CD14-positive monocyte (primary cell): ENCODE measurements around the gene PAIP2. TPM values are rescaled to one million over a fixed set of nuclear protein-coding genes. Genes with fewer than 3 reads are reported as not detected.

Experiments used
- DNase-seq, 3 donors: peaks; one replicate each; pipeline ENCODE4 v3.0.0-alpha.2; 2011 to 2022
- H2AFZ ChIP-seq: 2 replicates; pipeline ENCODE4 v1.6.0; 2012; ENCODE audit warnings: mild to moderate bottlenecking, low read depth, low read length, inconsistent platforms; ENCODE audit not compliant: insufficient read depth, poor library complexity, severe bottlenecking
- H3K27ac ChIP-seq, 2 donors: 1 replicate in 1 of 2; 2 replicates in 1 of 2; pipeline ENCODE4 v1.5.1; 2012 to 2013; ENCODE audit warnings: low read length in 2 of 2, control low read depth in 1 of 2, inconsistent platforms in 1 of 2, low read depth in 1 of 2, mild to moderate bottlenecking in 1 of 2
- H3K27me3 ChIP-seq, 2 donors: one replicate each; pipeline versions ENCODE4 v1.6.0 to v1.6.1; 2011 to 2013; ENCODE audit warnings: low read length in 2 of 2; ENCODE audit not compliant: control insufficient read depth in 2 of 2, insufficient read depth in 2 of 2
- H3K36me3 ChIP-seq, 2 donors: replicated peaks in 1 of 2; 1 replicate in 1 of 2; 2 replicates in 1 of 2; pipeline versions ENCODE4 v1.5.1 to v1.6.1; 2012 to 2013; ENCODE audit warnings: low read length in 2 of 2, control low read depth in 1 of 2, inconsistent platforms in 1 of 2, mild to moderate bottlenecking in 1 of 2; ENCODE audit not compliant: insufficient read depth in 2 of 2, control insufficient read depth in 1 of 2
- H3K4me1 ChIP-seq, 2 donors: 1 replicate in 1 of 2; 2 replicates in 1 of 2; pipeline versions ENCODE4 v1.5.1 to v1.6.1; 2012 to 2013; ENCODE audit warnings: low read length in 2 of 2, control low read depth in 1 of 2, inconsistent platforms in 1 of 2, mild to moderate bottlenecking in 1 of 2, moderate library complexity in 1 of 2; ENCODE audit not compliant: insufficient read depth in 2 of 2, control insufficient read depth in 1 of 2
- H3K4me2 ChIP-seq: replicated peaks from 2 replicates; pipeline ENCODE3; 2012; ENCODE audit warnings: low read length, moderate library complexity, mild to moderate bottlenecking; ENCODE audit not compliant: poor library complexity, severe bottlenecking; ENCODE audit errors: extremely low read depth
- H3K4me3 ChIP-seq, 3 experiments: fragments of 200-600 bp in 1 of 3; sonication (generic) in 1 of 3; replicated peaks in 1 of 3; 1 replicate in 2 of 3; 2 replicates in 1 of 3; pipeline ENCODE4 v1.5.1; 2011 to 2013; ENCODE audit warnings: low read length in 3 of 3, mild to moderate bottlenecking in 3 of 3, control low read depth in 2 of 3, low read depth in 2 of 3, inconsistent platforms in 1 of 3, moderate library complexity in 1 of 3
- H3K79me2 ChIP-seq: 2 replicates; pipeline ENCODE4 v1.6.0; 2012; ENCODE audit warnings: mild to moderate bottlenecking, control low read depth, inconsistent platforms, low read length, moderate library complexity; ENCODE audit not compliant: insufficient read depth
- H3K9ac ChIP-seq: 2 replicates; pipeline ENCODE4 v1.6.0; 2017; ENCODE audit warnings: low read length, mild to moderate bottlenecking; ENCODE audit not compliant: insufficient read depth, poor library complexity, severe bottlenecking
- H3K9me3 ChIP-seq, 2 donors: replicated peaks in 1 of 2; 1 replicate in 1 of 2; 2 replicates in 1 of 2; pipeline versions ENCODE4 v1.5.1 to v1.6.1; 2012 to 2013; ENCODE audit warnings: low read length in 2 of 2, control low read depth in 1 of 2; ENCODE audit not compliant: control insufficient read depth in 1 of 2, insufficient read depth in 1 of 2
- H4K20me1 ChIP-seq: 2 replicates; pipeline ENCODE4 v1.6.0; 2012; ENCODE audit warnings: mild to moderate bottlenecking, low read length, control low read depth, moderate library complexity; ENCODE audit not compliant: insufficient read depth
- H3K27ac Mint-ChIP-seq, 7 donors: one replicate each; pipeline ENCODE4 v1.8.0; 2020; ENCODE audit warnings: mild to moderate bottlenecking in 7 of 7, mixed read lengths in 7 of 7, moderate library complexity in 6 of 7, inconsistent platforms in 2 of 7
- H3K27me3 Mint-ChIP-seq, 3 donors: one replicate each; pipeline ENCODE4 v1.8.0; 2021 to 2022; ENCODE audit warnings: low read depth in 3 of 3, mild to moderate bottlenecking in 3 of 3, mixed read lengths in 3 of 3, moderate library complexity in 3 of 3, inconsistent platforms in 1 of 3
- H3K36me3 Mint-ChIP-seq, 2 donors: one replicate each; pipeline ENCODE4 v1.8.0; 2020; ENCODE audit warnings: mixed read lengths in 2 of 2, inconsistent platforms in 1 of 2, mild to moderate bottlenecking in 1 of 2
- H3K4me1 Mint-ChIP-seq: one replicate; pipeline ENCODE4 v1.8.0; 2020; ENCODE audit warnings: mild to moderate bottlenecking, mixed read lengths
- H3K4me3 Mint-ChIP-seq, 2 donors: one replicate each; pipeline ENCODE4 v1.8.0; 2020; ENCODE audit warnings: mild to moderate bottlenecking in 2 of 2, mixed read lengths in 2 of 2, moderate library complexity in 1 of 2
- H3K9me3 Mint-ChIP-seq, 7 donors: one replicate each; pipeline ENCODE4 v1.8.0; 2020 to 2022; ENCODE audit warnings: mixed read lengths in 7 of 7, mild to moderate bottlenecking in 6 of 7, moderate library complexity in 6 of 7, inconsistent platforms in 2 of 7
- WGBS: methylation state at CpG from one replicate; pipeline ENCODE4 v1.1.5; 2013; ENCODE audit warnings: missing lambda C conversion rate; ENCODE audit not compliant: insufficient coverage; 5-methylcytosine and 5-hydroxymethylcytosine counted together
- intact Hi-C, 2 donors: fragments of 100-400 bp; cut with micrococcal nuclease; formaldehyde crosslinking; loops; one replicate each; pipeline versions ENCODE4 v1.15.0 to v1.15.1; 2023
- polyA plus RNA-seq, 3 donors: library from polyadenylated mRNA; depleted of rRNA in 1 of 3; unstranded in 2 of 3; stranded (reverse) in 1 of 3; fragments of 300-500 nt in 2 of 3; fragments of >200 nt in 1 of 3; fragmentation: Illumina TruSeq in 2 of 3; gene quantifications; 1 replicate in 2 of 3; 2 replicates in 1 of 3; pipeline ENCODE4 v1.2.3, GENCODE V29; 2012 to 2021
- TF ChIP-seq, protein P1 (sequence below): fragments of 200-600 bp; IDR thresholded peaks from one replicate; pipeline ENCODE4 v1.8.0; 2022; ENCODE audit warnings: antibody characterized with exemption, mild to moderate bottlenecking

The PAIP2 gene
- polyA plus RNA-seq, 3 donors: 68.3 to 325 (median 313) TPM

DNA sequence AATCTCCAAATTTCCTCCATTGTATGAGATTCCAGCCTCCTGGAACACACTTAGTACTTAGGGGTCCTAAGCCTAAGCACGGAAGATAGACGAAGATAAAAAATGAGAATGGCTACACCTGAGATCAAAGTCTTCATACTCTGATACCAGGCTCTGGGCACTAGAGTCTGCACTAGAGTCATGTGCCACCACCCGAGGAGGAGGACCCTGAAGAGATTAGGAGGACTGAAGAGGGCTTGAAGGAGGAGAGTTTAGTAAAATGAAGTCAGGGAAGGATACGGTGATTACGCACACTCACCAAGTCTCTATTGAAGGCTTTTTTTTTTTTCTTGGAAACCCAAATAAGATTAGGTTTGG lies 62.8 kb downstream of the PAIP2 start:
- H3K4me1 ChIP-seq: peaks cover 12 to 15% of the 10 kb centered on the region in 2 donors
- WGBS: 38% methylated on average over 2 of the region's 5 CpGs
- Mint-ChIP-seq H3K4me3 (peak overlapping the region; percentile 99), H3K27me3 (peaks cover 0 to 4% (median 0%) of the 10 kb centered on the region in 3 donors), H3K4me1 (peaks cover 23% of the 10 kb centered on the region), H3K9me3 (peaks cover 0 to 1% (median 0%) of the 10 kb centered on the region in 7 donors), H3K27ac (peak overlapping the region; percentile 99 to 100 (median 100)), H3K36me3 (no peaks in the 10 kb centered on the region)
- no peaks in the 10 kb centered on the region for H3K36me3 ChIP-seq
- H3K9ac ChIP-seq: peak overlapping the region; percentile 60
- DNase-seq: no peak
- H3K9me3 ChIP-seq: no peaks in the 10 kb centered on the region
- peak overlapping the region; percentile 44 to 84 (median 64) for H3K4me3 ChIP-seq
- no peaks in the 10 kb centered on the region for H3K79me2 ChIP-seq
- intact Hi-C loops: no loop called here
- no peaks in the 10 kb centered on the region for H3K27me3 ChIP-seq
- TF ChIP-seq, protein P1, sequence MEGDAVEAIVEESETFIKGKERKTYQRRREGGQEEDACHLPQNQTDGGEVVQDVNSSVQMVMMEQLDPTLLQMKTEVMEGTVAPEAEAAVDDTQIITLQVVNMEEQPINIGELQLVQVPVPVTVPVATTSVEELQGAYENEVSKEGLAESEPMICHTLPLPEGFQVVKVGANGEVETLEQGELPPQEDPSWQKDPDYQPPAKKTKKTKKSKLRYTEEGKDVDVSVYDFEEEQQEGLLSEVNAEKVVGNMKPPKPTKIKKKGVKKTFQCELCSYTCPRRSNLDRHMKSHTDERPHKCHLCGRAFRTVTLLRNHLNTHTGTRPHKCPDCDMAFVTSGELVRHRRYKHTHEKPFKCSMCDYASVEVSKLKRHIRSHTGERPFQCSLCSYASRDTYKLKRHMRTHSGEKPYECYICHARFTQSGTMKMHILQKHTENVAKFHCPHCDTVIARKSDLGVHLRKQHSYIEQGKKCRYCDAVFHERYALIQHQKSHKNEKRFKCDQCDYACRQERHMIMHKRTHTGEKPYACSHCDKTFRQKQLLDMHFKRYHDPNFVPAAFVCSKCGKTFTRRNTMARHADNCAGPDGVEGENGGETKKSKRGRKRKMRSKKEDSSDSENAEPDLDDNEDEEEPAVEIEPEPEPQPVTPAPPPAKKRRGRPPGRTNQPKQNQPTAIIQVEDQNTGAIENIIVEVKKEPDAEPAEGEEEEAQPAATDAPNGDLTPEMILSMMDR: no peak
- H3K4me2 ChIP-seq: peak overlapping the region; percentile 84
- peak overlapping the region; percentile 77 for H2AFZ ChIP-seq
- no peaks in the 10 kb centered on the region for H4K20me1 ChIP-seq
- peak overlapping the region; percentile 88 to 93 for H3K27ac ChIP-seq

DNA sequence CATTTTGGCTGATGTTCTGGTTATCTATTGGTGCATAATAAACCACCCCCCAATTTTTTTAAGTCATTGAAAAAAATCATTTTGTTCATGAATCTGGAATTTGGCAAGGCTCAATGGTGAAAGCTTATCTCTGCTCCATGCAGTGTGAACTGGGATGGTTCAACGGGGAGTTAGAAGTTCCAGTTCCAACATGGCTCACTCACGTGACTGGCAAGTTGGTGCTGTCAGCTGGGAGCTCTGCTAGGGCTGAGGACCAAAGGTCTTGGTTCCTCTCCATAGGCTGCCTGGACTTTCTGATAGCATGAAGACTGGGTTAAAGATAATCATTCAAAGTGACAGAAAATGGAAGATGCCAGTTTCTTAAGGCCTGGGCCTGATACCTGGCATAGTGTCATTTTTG lies 65.3 kb downstream of the PAIP2 start:
- Mint-ChIP-seq H3K27ac (no peak overlapping the region), H3K9me3 (peaks cover 0 to 1% (median 0%) of the 10 kb centered on the region in 7 donors), H3K36me3 (no peaks in the 10 kb centered on the region), H3K4me1 (peaks cover 23% of the 10 kb centered on the region), H3K27me3 (peaks cover 0 to 2% (median 0%) of the 10 kb centered on the region in 3 donors), H3K4me3 (no peak overlapping the region)
- Histone ChIP-seq H3K27ac (no peak overlapping the region), H3K27me3 (no peaks in the 10 kb centered on the region), H3K79me2 (no peaks in the 10 kb centered on the region), H3K36me3 (no peaks in the 10 kb centered on the region), H3K4me1 (peaks cover 12 to 15% of the 10 kb centered on the region in 2 donors), H3K4me3 (no peak overlapping the region), H3K4me2 (no peak overlapping the region), H3K9me3 (no peaks in the 10 kb centered on the region), H4K20me1 (no peaks in the 10 kb centered on the region), H3K9ac (no peak overlapping the region), H2AFZ (no peak overlapping the region)
- no peak for DNase-seq
- intact Hi-C loops: no loop called here
- WGBS: 100% methylated on average over 2 of the region's 2 CpGs
- TF ChIP-seq, protein P1: no peak
